RWPE2 (cell line): ENCODE results near the gene DOK3.

Source experiments
- ATAC-seq: fragments of 200-7000 bp; cut with Tn5 transposase; 3 replicates; pipeline ENCODE4 v1.9.1; 2021; ENCODE audit warnings: low read depth
- DNase-seq: peaks from one replicate; pipeline ENCODE4 v3.0.0-alpha.2; 2020; ENCODE audit warnings: low spot score
- H3K27ac ChIP-seq: fragments of 450-650 bp; 2 replicates; pipeline ENCODE4 v1.5.1; 2017; ENCODE audit warnings: mild to moderate bottlenecking; ENCODE audit not compliant: poor library complexity, severe bottlenecking
- H3K27me3 ChIP-seq: fragments of 250-450 bp; sonication (Bioruptor Pico); 2 replicates; pipeline ENCODE4 v1.5.1; 2021; ENCODE audit warnings: mild to moderate bottlenecking, moderate library complexity; ENCODE audit not compliant: insufficient read depth, poor library complexity, severe bottlenecking
- H3K36me3 ChIP-seq: fragments of 250-450 bp; sonication (Bioruptor Pico); 2 replicates; pipeline ENCODE4 v1.5.1; 2020; ENCODE audit warnings: low read depth, mild to moderate bottlenecking, moderate library complexity
- H3K4me1 ChIP-seq: fragments of 250-450 bp; sonication (Bioruptor Pico); 2 replicates; pipeline ENCODE4 v1.5.1; 2021; ENCODE audit warnings: mild to moderate bottlenecking, moderate library complexity; ENCODE audit not compliant: insufficient read depth, poor library complexity, severe bottlenecking
- H3K4me3 ChIP-seq: fragments of 250-450 bp; sonication (Bioruptor Pico); 2 replicates; pipeline ENCODE4 v1.5.1; 2021; ENCODE audit warnings: mild to moderate bottlenecking, moderate library complexity; ENCODE audit not compliant: severe bottlenecking
- H3K9me3 ChIP-seq: fragments of 250-450 bp; sonication (Bioruptor Pico); 2 replicates; pipeline ENCODE4 v1.5.1; 2021; ENCODE audit warnings: mild to moderate bottlenecking, moderate library complexity; ENCODE audit not compliant: severe bottlenecking
- CTCF ChIP-seq: fragments of 450-650 bp; IDR thresholded peaks from one replicate; pipeline ENCODE4 v1.5.1; 2017; ENCODE audit warnings: mild to moderate bottlenecking, moderate library complexity; ENCODE audit not compliant: poor library complexity, severe bottlenecking

DOK3 gene

GRCh38 chr5:177511796-177512675 is 2.4 kb upstream of the DOK3 start:
- TF ChIP-seq CTCF = no peak
- H3K4me3 ChIP-seq = no peak overlapping the region
- DNase-seq (no peak), ATAC-seq (no peak)
- H3K27ac ChIP-seq = no peak overlapping the region
- H3K36me3 ChIP-seq = peaks cover 62% of the 10 kb centered on the region
- no peaks in the 10 kb centered on the region for H3K9me3 ChIP-seq
- H3K4me1 ChIP-seq = no peaks in the 10 kb centered on the region
- no peaks in the 10 kb centered on the region for H3K27me3 ChIP-seq

- DNase-seq = no peak
- no peaks in the 10 kb centered on the region for H3K27me3 ChIP-seq
- H3K36me3 ChIP-seq = peaks cover 62% of the 10 kb centered on the region
- no peak for ATAC-seq
- H3K4me3 ChIP-seq = no peak overlapping the region
- H3K27ac ChIP-seq = no peak overlapping the region
- no peaks in the 10 kb centered on the region for H3K9me3 ChIP-seq
- H3K4me1 ChIP-seq = no peaks in the 10 kb centered on the region
- TF ChIP-seq CTCF = no peak
These were observed 1.6 kb upstream of the DOK3 start for GRCh38 chr5:177511181-177511580.

GRCh38 chr5:177510567-177511053 is 984 bp upstream of the DOK3 start:
- no peaks in the 10 kb centered on the region for H3K4me1 ChIP-seq
- no peak overlapping the region for H3K4me3 ChIP-seq
- peaks cover 57% of the 10 kb centered on the region for H3K36me3 ChIP-seq
- H3K27ac ChIP-seq = no peak overlapping the region
- DNase-seq (no peak), ATAC-seq (no peak)
- H3K27me3 ChIP-seq = no peaks in the 10 kb centered on the region
- H3K9me3 ChIP-seq = no peaks in the 10 kb centered on the region
- TF ChIP-seq CTCF = no peak

GRCh38 chr5:177509991-177510566 is 453 bp upstream of the DOK3 start:
- no peak overlapping the region for H3K27ac ChIP-seq
- H3K27me3 ChIP-seq = no peaks in the 10 kb centered on the region
- H3K4me3 ChIP-seq = no peak overlapping the region
- H3K9me3 ChIP-seq = no peaks in the 10 kb centered on the region
- no peaks in the 10 kb centered on the region for H3K4me1 ChIP-seq
- DNase-seq (no peak), ATAC-seq (0 out of 3 replicates have a peak, but pooled peaks have one; percentile 4)
- no peak for TF ChIP-seq CTCF
- peaks cover 51% of the 10 kb centered on the region for H3K36me3 ChIP-seq
